NCI-H345 treated with DMSO at 0.1 percent for 48 hours (cell line): ENCODE data around the gene SLC35B3.
"Not testable (repeated sequence)": the region's sequence is repeated elsewhere in the genome, so short reads cannot be mapped to it uniquely, and the experiment has no call there.

Experiments used
- DNase-seq: peaks from one replicate; lab custom pipeline; 2025; ENCODE audit not compliant: unreplicated experiment; lab: John Stamatoyannopoulos, UW

SLC35B3 gene

DNA sequence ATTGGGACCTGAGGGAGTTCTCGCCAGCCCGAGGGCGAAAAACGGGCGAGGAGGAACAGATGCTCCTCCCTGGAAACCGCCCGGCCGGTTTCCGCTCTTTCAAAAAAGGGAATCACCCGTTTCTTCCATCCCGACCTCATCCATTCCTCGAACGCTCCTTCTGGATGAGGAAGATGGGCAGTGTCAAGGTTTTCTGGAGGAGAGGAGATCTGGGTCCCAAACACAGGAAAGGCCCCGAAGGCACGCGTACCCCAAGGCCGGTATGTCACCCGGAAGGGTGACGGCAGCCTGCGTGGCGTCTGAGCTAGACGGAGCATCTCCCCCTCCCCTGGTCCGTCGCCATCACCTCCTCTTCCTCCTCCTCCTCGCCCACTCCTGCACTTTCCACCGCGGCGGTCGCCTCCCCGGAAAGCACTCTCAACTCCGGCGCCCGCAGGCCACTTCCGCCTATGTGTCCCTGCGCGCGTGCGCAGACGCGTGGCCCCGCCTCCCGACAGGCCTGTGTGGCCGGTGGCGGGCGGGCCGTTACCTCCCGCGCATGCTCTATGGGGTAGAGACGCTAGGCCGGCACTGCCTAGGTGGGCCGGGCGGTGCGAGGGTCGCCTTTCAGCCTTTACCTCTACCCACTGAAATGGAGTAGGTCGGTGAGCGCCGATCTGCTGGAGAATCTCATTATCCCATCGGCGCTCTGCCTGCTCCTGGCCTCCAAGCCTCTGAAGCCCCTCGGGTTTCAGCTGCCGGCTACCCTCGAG, at the start of gene SLC35B3:
Gene SLC35B3, minus strand, starts transcription at position 453 of the 752 bp plus-strand sequence.
- DNase-seq = peak; percentile 27

DNA sequence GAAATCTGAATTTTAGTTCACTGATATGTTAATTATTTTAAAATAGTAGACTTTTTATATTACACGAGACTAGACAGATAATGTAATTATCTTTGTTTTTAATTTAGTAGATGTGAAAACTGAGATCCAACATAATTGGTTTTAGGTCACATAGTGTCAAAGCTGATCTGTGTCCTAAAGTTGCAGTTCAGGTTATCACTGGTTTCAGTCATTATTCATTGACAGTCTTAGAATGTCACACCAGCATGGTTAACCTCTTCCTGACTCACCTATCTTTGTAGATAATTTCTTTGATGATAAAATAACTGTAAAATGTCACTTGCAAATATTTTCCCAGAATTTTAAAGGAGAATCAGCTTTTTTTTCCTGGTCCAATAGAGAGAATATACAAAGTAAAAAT, 48.3 kb upstream of the SLC35B3 start:
- DNase-seq = no peak

DNA sequence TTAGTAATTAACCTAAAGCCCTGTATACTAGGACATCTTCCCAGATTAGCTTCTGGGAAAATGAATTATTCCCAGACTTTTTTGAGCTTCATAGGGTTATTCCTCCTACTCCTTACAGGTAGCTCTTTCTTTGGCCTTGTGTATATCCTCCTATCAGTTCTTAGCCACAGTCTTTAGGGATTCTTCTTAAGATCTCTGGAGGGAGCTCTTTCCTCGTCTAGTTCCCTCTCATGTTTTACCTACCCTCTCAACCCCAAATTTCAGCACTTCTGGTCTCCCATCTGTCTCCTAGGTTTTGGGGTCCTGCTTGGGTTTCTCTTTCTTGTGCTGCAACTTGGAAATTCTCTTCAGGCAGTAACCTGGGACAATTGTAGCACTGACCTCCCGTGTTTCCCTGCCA, 46.4 kb upstream of the SLC35B3 start:
- no peak for DNase-seq

DNA sequence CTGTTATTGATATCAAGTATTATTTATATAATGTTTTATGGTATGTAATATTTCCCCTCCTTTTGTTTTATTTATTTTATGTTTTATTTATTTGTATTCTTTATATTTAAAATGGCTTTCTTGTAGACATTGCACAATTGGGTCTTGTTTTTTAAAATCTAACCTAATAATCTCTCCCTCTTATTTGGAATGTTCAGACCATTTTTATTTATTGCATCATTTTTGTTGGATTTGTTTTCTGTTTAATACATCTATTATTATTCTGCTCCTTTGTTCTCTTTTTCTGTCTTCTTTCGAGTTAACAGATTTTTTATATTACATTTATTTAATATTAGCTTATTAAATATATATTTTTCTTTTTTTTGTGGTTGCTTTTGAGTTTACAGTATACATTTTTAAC, 43.1 kb upstream of the SLC35B3 start:
- DNase-seq = no peak

DNA sequence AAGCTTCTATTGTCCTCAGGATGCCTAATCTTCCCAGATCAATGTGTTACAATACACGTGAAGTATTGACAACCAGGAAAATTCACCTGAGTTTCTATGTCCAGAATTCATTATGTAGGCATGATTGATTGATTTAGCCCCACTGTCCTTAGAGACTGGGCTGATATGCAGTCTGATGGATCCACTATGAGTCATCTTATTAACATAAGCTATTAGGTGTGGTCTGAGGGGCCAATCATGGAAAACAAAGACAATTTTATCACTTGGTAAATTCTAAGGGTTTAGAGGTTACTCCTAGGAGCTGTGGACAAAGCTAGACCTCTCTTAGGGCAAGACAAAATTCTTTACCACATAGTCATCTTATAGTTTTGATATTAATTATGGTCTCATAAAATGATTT, 41.3 kb upstream of the SLC35B3 start:
- DNase-seq = no peak

DNA sequence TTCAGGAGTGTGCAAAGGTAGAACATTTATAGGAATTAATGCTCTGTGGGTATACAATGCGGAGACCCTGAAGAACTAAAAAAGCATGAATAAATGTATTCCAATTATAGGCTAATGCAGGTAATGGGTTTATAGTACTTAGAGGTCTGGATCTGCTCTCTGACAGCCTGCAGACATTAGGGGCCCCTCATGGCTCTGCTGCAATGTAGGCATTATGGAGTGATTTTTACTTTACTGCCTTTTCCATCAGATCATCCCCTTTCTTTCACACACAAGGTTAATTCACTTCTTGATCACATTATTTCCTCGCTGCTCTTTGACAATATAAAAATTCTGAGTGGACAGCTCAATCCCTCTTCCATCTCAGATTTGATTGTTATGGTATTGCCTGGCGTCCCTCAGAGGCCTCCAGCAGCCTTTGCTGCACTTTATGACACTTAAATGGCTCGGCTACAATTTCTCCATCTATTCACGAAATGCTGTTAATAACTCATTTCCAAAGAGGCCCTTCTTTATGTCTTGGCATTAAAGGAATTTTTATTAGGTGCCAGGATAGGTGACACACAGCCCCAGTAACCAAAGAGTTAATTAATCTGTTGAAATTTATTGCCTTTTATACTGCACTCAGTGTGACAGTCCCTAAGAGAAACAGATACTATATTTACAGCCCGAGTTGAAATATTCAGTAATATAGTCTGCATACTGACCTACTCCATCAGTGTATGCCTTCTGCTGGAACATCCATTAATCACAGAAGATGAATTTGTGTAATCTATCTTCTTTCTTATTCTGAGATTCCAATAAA, 33.4 kb upstream of the SLC35B3 start:
- no peak for DNase-seq

DNA sequence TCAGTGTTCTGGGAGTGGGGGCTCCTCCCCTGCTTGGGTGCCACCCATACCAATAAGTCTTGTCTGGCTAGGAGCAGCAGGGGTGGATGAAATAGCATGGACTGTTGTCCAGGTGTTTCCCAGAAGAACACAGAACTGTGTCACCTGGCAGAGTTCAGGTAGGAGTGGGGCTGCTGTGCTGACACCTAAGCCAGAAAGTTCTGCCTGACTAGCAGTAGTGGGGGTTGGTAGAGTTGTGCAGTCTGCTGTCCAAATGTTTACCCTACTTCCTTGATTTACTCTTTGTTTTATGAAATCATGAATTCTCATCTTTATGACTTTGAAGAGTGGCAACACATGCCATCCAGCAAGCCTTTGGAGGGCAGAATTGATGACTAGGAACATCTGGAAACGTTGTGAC, 27.3 kb upstream of the SLC35B3 start:
- no peak for DNase-seq

DNA sequence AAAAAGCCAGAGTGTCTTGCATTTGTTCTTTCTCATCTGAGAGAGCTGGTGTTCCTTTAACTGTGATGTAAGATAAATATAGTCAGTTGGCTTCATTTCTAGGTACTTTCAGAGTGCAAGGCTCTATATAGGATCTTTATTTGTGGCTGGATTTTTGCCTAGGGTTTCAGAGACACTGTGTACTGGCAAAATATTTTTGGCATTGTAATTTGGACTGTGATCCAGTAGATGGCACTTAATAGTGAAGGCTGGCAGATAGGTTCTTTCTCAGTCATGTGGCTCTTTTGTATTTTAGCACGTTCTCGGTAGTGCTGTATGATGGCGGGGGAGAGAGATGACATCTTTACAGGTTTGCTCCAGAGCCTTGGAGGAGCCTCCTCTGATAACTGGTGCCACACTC, 26.8 kb upstream of the SLC35B3 start:
- no peak for DNase-seq

DNA sequence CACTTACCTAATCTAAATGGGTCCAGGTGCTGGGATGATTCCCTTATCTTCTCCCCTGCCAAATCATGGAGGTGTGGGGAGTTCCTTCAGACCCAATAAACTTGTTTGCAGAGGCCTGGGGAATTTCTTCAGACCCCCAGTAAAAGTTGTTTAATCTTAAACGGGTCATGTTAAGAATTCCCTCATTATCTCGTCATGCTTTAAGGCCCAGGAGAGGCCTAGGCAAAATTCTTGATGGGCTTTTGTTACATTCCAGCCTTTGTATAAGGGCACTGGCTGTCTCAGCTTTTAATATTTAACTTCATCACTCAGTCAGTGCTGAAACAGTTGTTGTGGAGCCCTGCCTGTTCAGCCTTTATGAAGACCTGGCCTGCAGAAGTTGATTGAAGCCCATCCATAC, 11.0 kb upstream of the SLC35B3 start:
- DNase-seq = no peak

DNA sequence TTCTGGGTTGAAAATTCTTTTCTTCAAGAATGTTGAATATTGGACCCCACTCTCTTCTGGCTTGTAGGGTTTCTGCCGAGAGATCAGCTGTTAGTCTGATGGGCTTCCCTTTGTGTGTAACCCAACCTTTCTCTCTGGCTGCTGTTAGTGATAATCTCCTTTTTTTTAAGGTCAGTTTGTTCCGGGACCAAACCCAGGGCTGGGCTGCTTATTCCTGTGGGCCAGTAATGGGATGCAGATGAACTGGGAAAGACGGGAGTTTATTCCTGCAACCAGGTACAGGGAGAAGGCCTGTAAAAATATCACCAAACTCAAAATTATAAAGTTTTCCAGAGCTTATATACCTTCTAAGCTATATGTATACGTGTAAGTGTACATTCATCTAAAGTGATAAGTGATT, 10.6 kb upstream of the SLC35B3 start:
- DNase-seq = not testable (repeated sequence)

DNA sequence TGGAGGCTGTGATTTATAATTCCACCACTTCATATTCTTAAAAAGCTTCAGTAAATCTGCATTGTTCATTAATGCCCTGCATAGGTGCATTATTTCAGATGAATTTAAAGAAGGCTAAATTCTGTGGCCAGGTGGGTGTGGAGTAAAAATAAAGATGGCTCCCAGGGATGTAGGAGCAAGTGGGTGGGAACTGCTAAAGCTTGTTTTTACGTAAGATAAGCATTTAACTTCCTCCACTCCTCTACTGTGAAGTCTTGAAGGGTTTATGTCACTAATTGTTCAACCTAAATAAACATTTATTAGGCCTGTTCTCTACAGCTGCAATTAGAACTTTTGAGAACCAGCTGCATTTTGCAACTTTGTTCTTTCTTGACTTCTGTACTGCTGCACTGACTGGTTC, 6.8 kb upstream of the SLC35B3 start:
- DNase-seq = no peak

DNA sequence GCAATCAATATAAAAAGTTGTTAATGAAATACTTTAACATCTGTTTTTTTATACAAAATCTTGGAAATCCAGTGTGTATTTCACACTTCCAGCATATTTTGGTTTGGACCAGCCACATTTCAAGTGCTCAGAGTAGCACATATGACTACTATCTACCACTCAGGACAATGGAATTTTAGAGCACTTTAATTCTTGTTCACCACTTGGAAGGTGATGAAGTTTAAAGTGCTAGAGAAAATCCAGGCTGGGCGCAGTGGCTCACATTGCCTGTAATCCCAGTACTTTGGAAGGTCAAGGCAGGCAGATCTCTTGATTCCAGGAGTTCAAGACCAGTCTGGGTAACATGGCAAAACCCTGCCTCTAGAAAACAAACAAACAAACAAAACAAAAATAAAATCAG, 6.1 kb upstream of the SLC35B3 start:
- DNase-seq = no peak

DNA sequence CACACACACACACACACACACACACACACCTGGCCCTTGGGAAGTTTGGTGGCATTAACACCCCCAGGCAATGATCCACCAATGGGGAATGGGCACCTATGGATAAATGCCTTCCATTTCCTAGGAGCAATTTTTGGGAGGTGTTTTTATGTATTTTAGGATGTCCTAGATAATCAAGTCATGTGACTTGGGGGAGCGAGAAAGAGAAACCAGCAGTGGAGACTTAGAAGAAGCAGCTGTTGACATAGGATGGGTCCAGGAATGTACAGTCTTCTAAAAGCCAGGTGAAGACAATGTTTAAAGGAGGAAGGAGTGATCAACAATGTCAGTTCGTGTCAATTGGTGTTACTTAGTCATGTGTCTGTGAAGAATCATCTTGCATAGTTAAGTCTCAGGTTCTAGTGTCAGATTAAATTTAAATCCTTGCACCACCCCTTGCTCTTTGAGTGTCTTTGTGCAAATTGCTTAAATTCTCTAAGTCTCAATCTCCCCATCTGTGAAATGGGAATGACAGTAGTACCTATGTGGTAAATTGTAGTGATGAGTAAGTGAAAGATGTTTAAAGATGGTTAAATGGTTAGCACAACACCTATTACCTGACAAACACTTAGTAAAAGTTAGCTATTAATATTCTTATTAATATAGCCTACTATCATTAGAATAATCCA, 4.4 kb upstream of the SLC35B3 start:
- DNase-seq = no peak

DNA sequence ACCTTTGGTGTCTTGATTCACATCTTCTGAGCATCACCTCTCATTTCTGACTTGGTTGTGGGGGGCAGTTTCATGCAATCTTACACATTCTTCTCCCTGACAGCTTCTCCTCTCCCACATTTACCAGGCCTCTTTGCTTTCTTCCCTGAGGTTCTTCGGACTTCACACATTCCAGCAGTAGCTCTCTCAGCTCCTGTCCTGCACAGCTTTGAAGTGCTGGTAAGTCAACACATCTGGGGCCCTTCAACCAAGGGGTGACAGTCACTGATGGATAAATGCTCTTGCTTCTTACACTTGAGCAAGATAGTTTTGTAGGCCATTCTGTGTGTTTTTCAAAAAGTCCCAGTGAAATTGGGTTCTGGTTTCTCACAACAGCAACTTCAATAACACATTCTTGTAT, 2.5 kb upstream of the SLC35B3 start:
- no peak for DNase-seq

DNA sequence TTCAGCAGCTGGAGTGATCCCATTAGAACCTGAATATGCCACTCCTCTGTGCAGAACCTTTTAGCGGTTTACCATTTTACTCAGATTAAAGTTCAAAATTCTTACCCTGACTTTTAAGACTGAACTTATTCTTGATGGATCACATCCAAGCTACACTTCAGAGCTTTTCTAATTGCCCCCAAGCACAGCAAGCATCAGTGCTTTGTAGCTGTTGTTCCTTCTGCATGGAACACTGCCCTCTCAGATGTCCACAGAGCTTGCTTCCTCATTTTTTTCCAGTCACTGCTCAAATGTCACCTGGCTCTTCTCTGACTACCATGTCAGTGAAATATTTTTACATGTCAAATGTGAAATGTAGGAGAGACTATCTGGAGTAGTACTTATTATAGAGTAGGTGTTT, 1.6 kb upstream of the SLC35B3 start:
- no peak for DNase-seq

DNA sequence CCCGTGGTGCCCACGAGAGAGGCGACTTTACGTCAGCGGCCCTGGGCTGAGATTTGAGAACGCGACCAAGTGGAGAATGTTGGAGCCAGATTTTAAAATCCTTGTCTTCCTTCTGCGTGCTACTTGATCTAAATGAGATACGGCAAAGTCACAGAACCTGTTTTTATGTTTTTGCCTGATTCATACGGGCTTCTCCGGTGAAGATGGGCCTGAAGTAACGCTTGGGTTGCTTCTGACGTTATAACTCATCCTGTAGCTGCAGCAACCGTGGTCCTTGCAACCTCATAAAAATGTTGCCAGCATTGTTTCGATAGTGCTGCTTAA, 462 bp upstream of the SLC35B3 start:
- DNase-seq = no peak

DNA sequence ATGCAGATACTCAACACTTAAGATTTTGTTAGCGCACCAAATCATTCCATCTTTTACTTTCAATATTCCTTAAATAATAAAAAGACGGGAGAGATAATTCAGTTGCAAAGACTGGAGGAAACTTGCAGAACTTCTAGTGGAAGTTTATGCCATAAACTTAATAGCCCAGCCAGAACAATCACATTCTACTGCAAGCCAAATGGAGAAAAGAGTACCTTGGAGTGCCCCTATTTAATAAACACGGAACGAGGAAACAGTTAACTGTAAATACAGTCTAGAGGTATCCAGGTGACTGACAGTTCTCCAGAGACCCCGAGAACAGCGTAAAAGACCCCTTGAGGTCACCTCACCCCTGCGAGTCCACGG, 635 bp downstream of the SLC35B3 start:
- no peak for DNase-seq

DNA sequence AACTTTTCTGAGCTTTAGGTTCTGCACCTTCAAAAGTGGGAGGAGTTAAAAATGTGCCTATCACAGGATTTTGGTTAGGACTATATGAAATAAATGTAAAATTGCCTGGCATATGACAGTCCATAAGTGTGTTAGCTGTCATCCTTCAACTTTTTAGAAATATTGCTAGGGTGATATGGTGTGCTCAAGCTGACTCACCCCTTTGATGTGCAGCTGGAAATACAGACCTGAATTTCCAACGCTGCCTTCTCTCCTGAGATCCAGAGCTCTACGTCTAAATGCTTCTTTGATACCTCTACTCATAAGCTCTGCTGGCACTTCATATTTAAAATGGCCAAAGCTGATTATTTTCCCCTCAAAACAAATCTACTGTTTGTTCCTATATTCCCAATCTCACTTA, 2.7 kb downstream of the SLC35B3 start:
- no peak for DNase-seq

DNA sequence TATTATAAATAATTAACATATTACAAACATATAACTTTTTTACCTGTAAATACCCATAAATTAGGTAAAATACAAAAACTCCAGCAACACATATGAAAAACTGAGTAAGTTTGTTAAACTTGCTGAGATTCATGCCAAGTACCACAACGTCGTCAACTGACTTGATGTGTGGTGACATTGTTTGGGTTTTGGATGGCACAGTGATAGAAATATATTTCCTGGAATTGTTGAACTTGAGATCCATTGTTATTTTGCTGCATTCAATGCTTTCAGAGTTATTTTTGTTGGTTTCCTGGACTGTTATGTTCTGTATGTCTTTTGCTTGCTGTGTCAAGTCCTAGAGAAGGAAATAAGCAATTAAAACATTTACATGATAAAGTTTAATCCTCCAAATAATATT, 5.5 kb downstream of the SLC35B3 start:
- no peak for DNase-seq

DNA sequence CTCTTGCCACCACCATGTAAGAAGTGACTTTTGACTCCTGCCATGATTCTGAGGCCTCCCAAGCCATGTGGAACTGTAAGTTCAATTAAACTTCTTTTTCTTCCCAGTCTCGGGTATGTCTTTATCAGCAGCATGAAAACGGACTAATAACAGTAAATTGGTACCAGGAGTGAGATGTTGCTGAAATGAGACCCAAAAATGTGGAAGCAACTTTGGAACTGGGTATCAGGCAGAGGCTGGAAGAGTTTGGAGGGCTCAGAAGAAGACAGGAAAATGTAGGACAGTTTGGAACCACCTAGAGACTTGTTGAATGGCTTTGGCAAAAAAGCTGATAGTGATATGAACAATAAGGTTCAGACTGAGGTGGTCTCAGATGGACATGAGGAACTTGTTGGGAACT, 8.8 kb downstream of the SLC35B3 start:
- DNase-seq = not testable (repeated sequence)

DNA sequence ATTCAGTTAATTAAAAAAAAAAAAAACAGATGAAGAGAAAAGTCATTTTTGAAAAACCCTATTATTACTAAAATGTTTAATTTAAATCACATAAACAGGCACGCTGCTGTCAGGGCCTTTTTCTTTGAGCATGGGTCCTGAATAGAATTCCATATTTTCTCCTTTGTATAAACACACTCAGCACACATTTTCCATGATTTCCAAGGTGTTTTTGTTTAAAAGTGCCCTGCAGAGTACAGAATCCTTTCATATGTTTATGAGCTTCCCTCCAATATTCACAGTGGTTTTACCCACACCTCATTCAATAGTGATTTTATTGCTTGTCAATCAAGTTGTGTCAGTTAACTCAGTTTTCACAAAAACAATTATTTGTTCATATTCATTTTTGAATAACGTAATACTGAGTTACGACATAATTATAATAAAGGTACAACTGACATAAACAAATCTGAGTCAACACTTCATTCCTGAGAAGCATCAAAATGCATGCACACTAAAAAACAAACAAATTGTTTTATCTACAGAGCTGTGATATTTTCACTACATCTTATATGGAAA, 15.2 kb downstream of the SLC35B3 start:
- no peak for DNase-seq

DNA sequence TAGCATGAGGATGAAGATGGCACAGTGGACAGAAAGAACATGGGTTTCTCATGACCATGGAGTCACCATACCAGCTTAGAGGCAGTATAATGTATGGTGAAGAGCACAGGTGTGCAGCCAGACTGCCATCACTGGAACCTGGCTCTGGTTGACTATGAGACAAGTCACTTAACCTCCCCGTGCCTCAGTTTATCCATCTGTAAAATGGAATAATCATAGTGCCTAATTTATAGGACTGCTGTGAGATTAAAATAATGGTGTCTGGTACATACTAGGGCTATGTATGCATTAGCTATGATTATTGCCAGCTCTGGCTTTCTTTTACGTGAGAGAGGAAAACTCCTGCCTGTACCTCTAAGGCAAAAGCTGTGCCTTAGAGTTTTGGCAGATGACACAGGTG, 19.4 kb downstream of the SLC35B3 start:
- no peak for DNase-seq
